Mammary epithelial cell (primary cell): Measurements from ENCODE around the gene SRPK3.

Experiments used
- CTCF ChIP-seq, 2 donors: IDR thresholded peaks in 1 of 2; conservative IDR thresholded peaks in 1 of 2; 2 replicates each; pipeline ENCODE4 v1.5.1; 2011 to 2012; ENCODE audit warnings: inconsistent platforms in 2 of 2, low read length in 2 of 2, mild to moderate bottlenecking in 2 of 2, control low read depth in 1 of 2, low read depth in 1 of 2; ENCODE audit not compliant: insufficient read depth in 1 of 2; ENCODE audit errors: extremely low read depth in 1 of 2
- EZH2 ChIP-seq: IDR thresholded peaks from 2 replicates; pipeline ENCODE4 v1.6.1; 2012; ENCODE audit warnings: low read length, inconsistent platforms, borderline replicate concordance

GRCh38 chrX:153807976-153808375 lies 27.1 kb downstream of the SRPK3 start:
- TF ChIP-seq EZH2 (no peak), CTCF (conservative IDR thresholded peaks at IDR 0.05 in 1 of 2, IDR thresholded peaks at IDR 0.05 in 1 of 2; ENCODE audit: extremely low read depth in 1 of 2, insufficient read depth in 1 of 2, low read depth in 1 of 2, low read length in 2 of 2) (no peak)
